Psoas muscle (tissue), 8 donors: ENCODE results near the gene RHOBTB1. TPM values are rescaled to one million over a fixed set of nuclear protein-coding genes. Genes with fewer than 3 reads are reported as not detected.

Source experiments
- ATAC-seq, 4 donors: fragments of 200-7000 bp; cut with Tn5 transposase; one replicate each; pipeline ENCODE4 v1.9.1; 2020; ENCODE audit warnings: moderate library complexity in 3 of 4, mild to moderate bottlenecking in 2 of 4
- DNase-seq, 2 donors: peaks; one replicate each; pipeline ENCODE4 v3.0.0-alpha.2; 2020
- H3K27ac ChIP-seq: fragments of 200-600 bp; one replicate; pipeline ENCODE4 v1.8.0; 2022
- H3K27me3 ChIP-seq, 3 donors: fragments of 200-600 bp in 1 of 3; one replicate each; pipeline versions ENCODE4 v1.6.1 to v1.8.0; 2013 to 2022; ENCODE audit warnings: low read length in 2 of 3, mild to moderate bottlenecking in 2 of 3, moderate library complexity in 1 of 3; ENCODE audit not compliant: insufficient read depth in 3 of 3
- H3K36me3 ChIP-seq, 2 donors: fragments of 200-600 bp in 1 of 2; one replicate each; pipeline versions ENCODE4 v1.6.1 to v1.8.0; 2013 to 2022; ENCODE audit warnings: low read depth in 1 of 2, mild to moderate bottlenecking in 1 of 2, moderate library complexity in 1 of 2; ENCODE audit not compliant: insufficient read depth in 1 of 2
- H3K4me1 ChIP-seq: fragments of 200-600 bp; one replicate; pipeline ENCODE4 v1.8.0; 2022
- H3K4me3 ChIP-seq: fragments of 200-600 bp; one replicate; pipeline ENCODE4 v1.8.0; 2022; ENCODE audit warnings: mild to moderate bottlenecking
- H3K9me3 ChIP-seq: fragments of 200-600 bp; one replicate; pipeline ENCODE4 v1.8.0; 2022
- CTCF ChIP-seq: fragments of 200-600 bp; IDR thresholded peaks from one replicate; pipeline ENCODE4 v1.8.0; 2022; ENCODE audit warnings: antibody characterized with exemption
- WGBS, 3 donors: extraction: QIAGEN DNeasy Blood & Tissue Kit; methylation state at CpG; one replicate each; pipeline versions ENCODE4 v1.1.6 to v1.1.7; 2013; 5-methylcytosine and 5-hydroxymethylcytosine counted together
- intact Hi-C, 2 donors: fragments of 100-400 bp; cut with DNase I; formaldehyde crosslinking; loops; one replicate each; pipeline versions ENCODE4 v1.11.0 to v1.14.2; 2022
- polyA plus RNA-seq, 3 donors: library from polyadenylated mRNA; stranded (reverse); fragments of 200-250 nt; gene quantifications; one replicate each; pipeline ENCODE4 v1.2.3, GENCODE V29; 2013
- total RNA-seq, 4 donors: library from RNA; stranded (reverse); fragmentation: NEBNext Ultra II Directional in 2 of 4; extraction: Animal tissue kit (Norgen Biotek cat#: 25700) in 2 of 4; gene quantifications; one replicate each; pipeline versions ENCODE4 v1.2.1 to v1.2.4, GENCODE V29; 2021 to 2023
- donor health status: healthy with polysubstance abuse.
- donor health status: DM: no; HTN: no; CAD: no; lungs with moderate emphysema.
- donor health status: Bipolar disorder and iron deficiency.
- donor health status: healthy.
- donor health status: DM: yes; HTN: yes; CAD: no.
- donor health status: DM: no; HTN: no; CAD: no.
- donor health status: DM: no; HTN: no; CAD: no.
- donor health status: DM: yes; HTN: yes; CAD: no.

RHOBTB1 gene
- total and polyA plus RNA-seq, 7 donors: 1.8 to 47.4 (median 23.6) TPM

- DNase-seq: no peak
- ATAC-seq: no peak
- Histone ChIP-seq H3K27ac (peak overlapping the region; percentile 85), H3K9me3 (no peaks in the 10 kb centered on the region), H3K27me3 (no peaks in the 10 kb centered on the region), H3K4me3 (no peak overlapping the region), H3K4me1 (peaks cover 66% of the 10 kb centered on the region), H3K36me3 (peaks cover 0 to 26% of the 10 kb centered on the region in 2 donors)
- intact Hi-C loops: no loop called here
- TF ChIP-seq CTCF: no peak
- 89 to 100% (median 90%) methylated on average over 1 of the region's 1 CpG for WGBS, 3 donors
These were observed 75.0 kb downstream of the RHOBTB1 start for GRCh38 chr10:60868946-60869345.

- ATAC-seq: peak in 2 of 4 donors; percentile 23
- intact Hi-C loops: no loop called here
- 9 to 26% (median 12%) methylated on average over 2 of the region's 2 CpGs for WGBS, 3 donors
- no peak for DNase-seq
- Histone ChIP-seq H3K27ac (peak overlapping the region; percentile 57), H3K27me3 (no peaks in the 10 kb centered on the region), H3K4me3 (no peak overlapping the region), H3K36me3 (peaks cover 0 to 5% of the 10 kb centered on the region in 2 donors), H3K9me3 (no peaks in the 10 kb centered on the region), H3K4me1 (peaks cover 35% of the 10 kb centered on the region)
- TF ChIP-seq CTCF: no peak
These were observed 78.7 kb downstream of the RHOBTB1 start for GRCh38 chr10:60865198-60865783.

- ATAC-seq (no peak), DNase-seq (no peak)
- H3K27me3 ChIP-seq: no peaks in the 10 kb centered on the region
- peaks cover 26% of the 10 kb centered on the region for H3K4me1 ChIP-seq
- no peaks in the 10 kb centered on the region for H3K36me3 ChIP-seq
- H3K9me3 ChIP-seq: no peaks in the 10 kb centered on the region
- no peak for TF ChIP-seq CTCF
- H3K4me3 ChIP-seq: no peak overlapping the region
- WGBS, 3 donors: 32 to 40% (median 32%) methylated on average over 5 of the region's 5 CpGs
- intact Hi-C loops: no loop called here
- no peak overlapping the region for H3K27ac ChIP-seq
These were observed 80.2 kb downstream of the RHOBTB1 start for GRCh38 chr10:60863796-60864195.

GRCh38 chr10:60862517-60862916, 81.5 kb downstream of the RHOBTB1 start:
- no peak for TF ChIP-seq CTCF
- no peak overlapping the region for H3K27ac ChIP-seq
- DNase-seq: no peak
- intact Hi-C loops: no loop called here
- no peaks in the 10 kb centered on the region for H3K27me3 ChIP-seq
- no peaks in the 10 kb centered on the region for H3K36me3 ChIP-seq
- no peak for ATAC-seq
- H3K4me3 ChIP-seq: no peak overlapping the region
- no peaks in the 10 kb centered on the region for H3K9me3 ChIP-seq
- H3K4me1 ChIP-seq: peaks cover 14% of the 10 kb centered on the region

- peaks cover 26% of the 10 kb centered on the region for H3K4me1 ChIP-seq
- no peaks in the 10 kb centered on the region for H3K36me3 ChIP-seq
- no peak for TF ChIP-seq CTCF
- ATAC-seq (no peak), DNase-seq (no peak)
- H3K4me3 ChIP-seq: no peak overlapping the region
- H3K27me3 ChIP-seq: no peaks in the 10 kb centered on the region
- 73 to 94% (median 78%) methylated on average over 2 of the region's 2 CpGs for WGBS, 3 donors
- H3K27ac ChIP-seq: no peak overlapping the region
- intact Hi-C loops: no loop called here
- no peaks in the 10 kb centered on the region for H3K9me3 ChIP-seq
These were observed 87.6 kb downstream of the RHOBTB1 start for GRCh38 chr10:60856405-60856804.
